ENCODE results near the gene RERE. TPM values are rescaled to one million over a fixed set of nuclear protein-coding genes. Genes with fewer than 3 reads are reported as not detected.

RERE gene
- total RNA-seq, 1 experiment from 2014 or later = 40.6 TPM

- ChIA-PET RAD21 (ENCODE audit: low non-redundant PET in 1 of 2, low total read pairs in 2 of 2, uncharacterized antibody in 2 of 2, unreplicated experiment in 2 of 2) (no interaction called here), POLR2A (no interaction called here), CTCF (no interaction called here)
- Histone ChIP-seq H3K36me3 (ENCODE audit: control insufficient read depth in 1 of 2, insufficient read depth in 2 of 2, low read length in 2 of 2) (no peaks in the 10 kb centered on the region), H3K9ac (ENCODE audit: low read length) (no peak overlapping the region), H3K4me1 (ENCODE audit: control insufficient read depth in 1 of 2, insufficient read depth in 2 of 2, low read length in 2 of 2) (peaks cover 6 to 21% of the 10 kb centered on the region in 2 experiments; a peak in 3 of 4 replicates), H4K20me1 (ENCODE audit: insufficient read depth) (no peaks in the 10 kb centered on the region), H3K4me3 (replicated peaks in 1 of 2; ENCODE audit: low read depth in 1 of 2, low read length in 2 of 2) (no peak overlapping the region), H3K27me3 (ENCODE audit: insufficient read depth, low read length) (no peaks in the 10 kb centered on the region), H2AFZ (ENCODE audit: low read depth, low read length, poor library complexity, severe bottlenecking) (no peak overlapping the region), H3K27ac (ENCODE audit: low read depth, low read length) (no peak overlapping the region), H3K4me2 (ENCODE audit: low read length) (no peak overlapping the region), H3K9me3 (ENCODE audit: control insufficient read depth in 1 of 2, insufficient read depth in 1 of 2, low read depth in 1 of 2, low read length in 2 of 2) (no peaks in the 10 kb centered on the region), H3K79me2 (ENCODE audit: insufficient read depth, low read length) (peaks cover 6% of the 10 kb centered on the region; the same call in 1 of the 2 replicates), H3K9me2 (ENCODE audit: insufficient read depth) (no peaks in the 10 kb centered on the region)
- ATAC-seq (no peak), DNase-seq (ENCODE audit: low read depth, low spot score) (no peak)
- BruUV-seq (replicated peaks) = no TSS peak
- TF ChIP-seq SP1 (IDR thresholded peaks at IDR 0.05; ENCODE audit: low read depth) = no peak
- no peak for TF ChIP-seq ELF1 (IDR thresholded peaks at IDR 0.05; ENCODE audit: borderline replicate concordance, low read depth)
- TF ChIP-seq JUND (IDR thresholded peaks at IDR 0.05) = no peak
- no peak for TF ChIP-seq ZBTB33 (IDR thresholded peaks at IDR 0.05; ENCODE audit: extremely low read depth, insufficient replicate concordance, low read length)
- no peak for TF ChIP-seq FOSL1 (IDR thresholded peaks at IDR 0.05; ENCODE audit: low read depth)
- no peak for TF ChIP-seq EZH2 (IDR thresholded peaks at IDR 0.05)
- TF ChIP-seq EGR1 (IDR thresholded peaks at IDR 0.05; ENCODE audit: low read depth) = no peak
- TF ChIP-seq RAD21 (IDR thresholded peaks at IDR 0.05; ENCODE audit: low read depth) = no peak
- TF ChIP-seq REST (IDR thresholded peaks at IDR 0.05; ENCODE audit: low read depth) = no peak
- no peak for TF ChIP-seq POLR2A (IDR thresholded peaks at IDR 0.05; ENCODE audit: borderline replicate concordance, extremely low read depth, insufficient read depth, insufficient read length)
- TF ChIP-seq CEBPB (IDR thresholded peaks at IDR 0.05; ENCODE audit: low read depth) = no peak
- TF ChIP-seq CBX3 (IDR thresholded peaks at IDR 0.05; ENCODE audit: low read depth) = no peak
- TF ChIP-seq TCF7L2 (IDR thresholded peaks at IDR 0.05; ENCODE audit: borderline replicate concordance, extremely low read depth, insufficient read depth, insufficient read length) = no peak
- no peak for TF ChIP-seq MAX (IDR thresholded peaks at IDR 0.05)
- TF ChIP-seq YY1 (IDR thresholded peaks at IDR 0.05; ENCODE audit: extremely low read depth, insufficient replicate concordance, low read depth, low read length) = no peak
- no peak for TF ChIP-seq CTCF (IDR thresholded peaks at IDR 0.05 in 2 of 3, conservative IDR thresholded peaks at IDR 0.05 in 1 of 3; ENCODE audit: borderline replicate concordance in 1 of 3, insufficient read depth in 1 of 3, low read depth in 2 of 3, low read length in 2 of 3)
- no peak for TF ChIP-seq ATF3 (IDR thresholded peaks at IDR 0.05)
- no peak for TF ChIP-seq SRF (IDR thresholded peaks at IDR 0.05; ENCODE audit: low read depth)
- intact Hi-C loops (cut with micrococcal nuclease) = no loop called here
Observed at GRCh38 chr1:8412183-8412831, 405.1 kb downstream of the RERE start.
